Gastrocnemius medialis (tissue), 4 donors: ENCODE measurements around the gene MTARC2. TPM values are rescaled to one million over a fixed set of nuclear protein-coding genes. Genes with fewer than 3 reads are reported as not detected.
A peak's percentile ranks its signal among the peaks of the same experiment; 100 is the strongest.

ENCODE experiments used
- ATAC-seq, 2 donors: fragments of 150-250 bp; one replicate each; pipeline ENCODE4 v1.9.1; 2016
- DNase-seq, 2 donors: peaks; one replicate each; pipeline ENCODE4 v3.0.0-alpha.2; 2019
- H3K27ac ChIP-seq, 4 donors: fragments of 200-600 bp; sonication (generic); 1 replicate in 1 of 4; 2 replicates in 3 of 4; pipeline ENCODE4 v1.5.1; 2016 to 2018; ENCODE audit warnings: mild to moderate bottlenecking in 2 of 4, moderate library complexity in 1 of 4
- H3K27me3 ChIP-seq, 3 donors: fragments of 200-600 bp; sonication (generic) in 2 of 3; 1 replicate in 1 of 3; 2 replicates in 2 of 3; pipeline versions ENCODE4 v1.5.1 to v1.6.0; 2016 to 2019; ENCODE audit warnings: mild to moderate bottlenecking in 1 of 3, moderate library complexity in 1 of 3
- H3K36me3 ChIP-seq, 2 donors: fragments of 200-600 bp; sonication (generic) in 1 of 2; one replicate each; pipeline ENCODE4 v1.5.1; 2017 to 2018
- H3K4me1 ChIP-seq, 2 donors: fragments of 200-600 bp; sonication (generic) in 1 of 2; one replicate each; pipeline ENCODE4 v1.5.1; 2016 to 2017; ENCODE audit warnings: mild to moderate bottlenecking in 2 of 2
- H3K4me3 ChIP-seq, 4 donors: fragments of 200-600 bp; sonication (generic) in 3 of 4; 1 replicate in 1 of 4; 2 replicates in 3 of 4; pipeline ENCODE4 v1.5.1; 2016 to 2019; ENCODE audit warnings: mild to moderate bottlenecking in 2 of 4
- H3K9me3 ChIP-seq, 3 donors: fragments of 200-600 bp; sonication (generic) in 2 of 3; 1 replicate in 1 of 3; 2 replicates in 2 of 3; pipeline ENCODE4 v1.5.1; 2016 to 2019
- CTCF ChIP-seq, 5 experiments: fragments of 450-650 bp in 3 of 5; fragments of 200-600 bp in 2 of 5; sonication (generic) in 2 of 5; IDR thresholded peaks in 4 of 5; conservative IDR thresholded peaks in 1 of 5; 1 replicate in 4 of 5; 2 replicates in 1 of 5; pipeline ENCODE4 v1.5.1; 2016 to 2019; ENCODE audit warnings: antibody characterized with exemption in 5 of 5, mild to moderate bottlenecking in 3 of 5, moderate library complexity in 3 of 5
- POLR2A ChIP-seq, 2 donors: fragments of 450-650 bp; IDR thresholded peaks; one replicate each; pipeline ENCODE4 v1.6.1; 2017; ENCODE audit warnings: antibody characterized with exemption in 2 of 2, mild to moderate bottlenecking in 2 of 2, moderate library complexity in 2 of 2
- in situ Hi-C, 4 donors: fragments of 200-750 bp; cut with MboI; loops; one replicate each; pipeline versions ENCODE4 v1.15.0 to v1.8.0; 2017; ENCODE audit warnings: low sequenced_read_pairs in 4 of 4
- intact Hi-C: fragments of 100-400 bp; cut with DNase I; formaldehyde crosslinking; loops from one replicate; pipeline ENCODE4 v1.15.1; 2023; ENCODE audit warnings: low total_unique reads
- total RNA-seq, 4 donors: library from RNA; depleted of rRNA; stranded (reverse); fragments of >200 nt; gene quantifications; one replicate each; pipeline versions ENCODE4 v1.1.0 to v1.2.3, GENCODE V29; 2016

Gene MTARC2
- total RNA-seq, 4 donors from 2014 or later: 5.8 to 12.0 (median 7.3) TPM

- no peak for DNase-seq
- Histone ChIP-seq H3K27me3 (no peaks in the 10 kb centered on the region), H3K9me3 (no peaks in the 10 kb centered on the region), H3K27ac (no peak overlapping the region), H3K36me3 (no peaks in the 10 kb centered on the region), H3K4me1 (peaks cover 0 to 12% of the 10 kb centered on the region in 2 donors), H3K4me3 (no peak overlapping the region)
- in situ Hi-C loops: loop anchor here in 3 of 4 donors (10.0 to 25.0 kb wide), 3 partner anchors 59 to 622 kb away; partner anchors contain the start of gene HLX (in 1 of the 3)
- intact Hi-C loops: no loop called here
- no peak for ATAC-seq
- TF ChIP-seq CTCF (IDR thresholded peaks at IDR 0.05 in 4 of 5, conservative IDR thresholded peaks at IDR 0.05 in 1 of 5) (no peak), POLR2A (IDR thresholded peaks at IDR 0.05) (no peak)
Observed at GRCh38 chr1:220815409-220815808, 67.3 kb downstream of the MTARC2 start.

GRCh38 chr1:220817907-220818306 lies 69.8 kb downstream of the MTARC2 start:
- ATAC-seq (peak; percentile 37 to 73), DNase-seq (peak in 1 of 2 donors; percentile 25)
- peak overlapping the region in 1 of 4 donors; percentile 1 for H3K27ac ChIP-seq
- H3K27me3 ChIP-seq: no peaks in the 10 kb centered on the region
- in situ Hi-C loops (loop anchor here in 3 of 4 donors (10.0 to 25.0 kb wide), 3 partner anchors 57 to 619 kb away; partner anchors contain the start of gene HLX (in 1 of the 3)), intact Hi-C loops (no loop called here)
- H3K9me3 ChIP-seq: no peaks in the 10 kb centered on the region
- TF ChIP-seq CTCF (IDR thresholded peaks at IDR 0.05 in 4 of 5, conservative IDR thresholded peaks at IDR 0.05 in 1 of 5) (no peak), POLR2A (IDR thresholded peaks at IDR 0.05) (no peak)
- no peaks in the 10 kb centered on the region for H3K36me3 ChIP-seq
- H3K4me1 ChIP-seq: peaks cover 0 to 12% of the 10 kb centered on the region in 2 donors
- H3K4me3 ChIP-seq: no peak overlapping the region

GRCh38 chr1:220818421-220819173 lies 70.5 kb downstream of the MTARC2 start:
- TF ChIP-seq CTCF (IDR thresholded peaks at IDR 0.05 in 4 of 5, conservative IDR thresholded peaks at IDR 0.05 in 1 of 5) (no peak), POLR2A (IDR thresholded peaks at IDR 0.05) (no peak)
- Histone ChIP-seq H3K4me1 (peaks cover 0 to 12% of the 10 kb centered on the region in 2 donors), H3K36me3 (no peaks in the 10 kb centered on the region), H3K27ac (peak overlapping the region in 3 of 4 donors; percentile 0 to 5 (median 1)), H3K4me3 (no peak overlapping the region), H3K9me3 (no peaks in the 10 kb centered on the region), H3K27me3 (no peaks in the 10 kb centered on the region)
- DNase-seq (no peak), ATAC-seq (peak; percentile 44 to 47)
- intact Hi-C loops (no loop called here), in situ Hi-C loops (loop anchor here in 3 of 4 donors (10.0 to 25.0 kb wide), 3 partner anchors 56 to 619 kb away; partner anchors contain the start of gene HLX (in 1 of the 3))

GRCh38 chr1:220819467-220820026 lies 71.4 kb downstream of the MTARC2 start:
- Histone ChIP-seq H3K4me1 (peaks cover 0 to 12% of the 10 kb centered on the region in 2 donors), H3K9me3 (no peaks in the 10 kb centered on the region), H3K27ac (peak overlapping the region in 1 of 4 donors; percentile 0), H3K4me3 (no peak overlapping the region), H3K27me3 (no peaks in the 10 kb centered on the region), H3K36me3 (no peaks in the 10 kb centered on the region)
- intact Hi-C loops: no loop called here
- in situ Hi-C loops: loop anchor here in 3 of 4 donors (10.0 to 25.0 kb wide), 3 partner anchors 55 to 618 kb away; partner anchors contain the start of gene HLX (in 1 of the 3)
- DNase-seq: peak in 1 of 2 donors; percentile 30
- peak; percentile 38 to 75 for ATAC-seq
- TF ChIP-seq CTCF (IDR thresholded peaks at IDR 0.05 in 4 of 5, conservative IDR thresholded peaks at IDR 0.05 in 1 of 5): no peak
- no peak for TF ChIP-seq POLR2A (IDR thresholded peaks at IDR 0.05)
